SU-DHL-6 (cell line): ENCODE results near the gene STK33.

Source experiments
- H2AFZ ChIP-seq: fragments of 200-600 bp; sonication (generic); 2 replicates; pipeline ENCODE4 v1.6.1; 2014; ENCODE audit warnings: low read depth, mild to moderate bottlenecking, moderate library complexity, mixed read lengths, antibody characterized with exemption, low read length; ENCODE audit not compliant: severe bottlenecking
- H3F3A ChIP-seq: fragments of 200-600 bp; shearing (Covaris generic); 2 replicates; pipeline ENCODE4 v1.6.0; 2016; ENCODE audit warnings: antibody characterized with exemption, mild to moderate bottlenecking; ENCODE audit not compliant: insufficient read depth
- H3K27ac ChIP-seq: fragments of 200-600 bp; sonication (generic); 2 replicates; pipeline ENCODE4 v1.5.1; 2016; ENCODE audit warnings: low read depth, mild to moderate bottlenecking, low read length, moderate library complexity, mixed read lengths
- H3K27me3 ChIP-seq: fragments of 200-600 bp; sonication (generic), shearing (Covaris generic); 2 replicates; pipeline ENCODE4 v1.6.0; 2014; ENCODE audit warnings: mild to moderate bottlenecking, low read length
- H3K36me3 ChIP-seq: fragments of 200-600 bp; sonication (generic); 2 replicates; pipeline ENCODE4 v1.6.1; 2014; ENCODE audit warnings: mild to moderate bottlenecking, low read length, mixed read lengths
- H3K4me2 ChIP-seq: fragments of 300-600, 200-600 bp; shearing (Covaris generic), sonication (generic); 2 replicates; pipeline ENCODE4 v1.6.0; 2014; ENCODE audit warnings: low read length, low read depth, mild to moderate bottlenecking; ENCODE audit not compliant: poor library complexity, severe bottlenecking
- H3K4me3 ChIP-seq: fragments of 200-600 bp; sonication (generic); 2 replicates; pipeline ENCODE4 v1.5.1; 2014; ENCODE audit warnings: antibody characterized with exemption, low read length, mild to moderate bottlenecking, mixed read lengths; ENCODE audit not compliant: insufficient read depth, poor library complexity, severe bottlenecking
- H3K79me2 ChIP-seq: fragments of 200-600 bp; sonication (generic); 2 replicates; pipeline ENCODE4 v1.6.1; 2014; ENCODE audit warnings: mild to moderate bottlenecking, low read length, moderate library complexity; ENCODE audit not compliant: insufficient read depth
- H3K9ac ChIP-seq: fragments of 200-600 bp; sonication (generic); 2 replicates; pipeline ENCODE4 v1.7.0; 2014; ENCODE audit warnings: mild to moderate bottlenecking, low read length
- H3K9me2 ChIP-seq: fragments of 200-600 bp; sonication (generic); replicated peaks from 2 replicates; pipeline ENCODE4 v1.6.1; 2014; ENCODE audit warnings: low read length; ENCODE audit not compliant: insufficient read depth
- H3K9me3 ChIP-seq: fragments of 200-600 bp; sonication (generic); 2 replicates; pipeline ENCODE4 v1.6.1; 2014; ENCODE audit warnings: low read length, mixed read lengths; ENCODE audit not compliant: insufficient read depth
- H4K20me1 ChIP-seq: fragments of 200-600 bp; sonication (generic); 2 replicates; pipeline ENCODE4 v1.6.1; 2014; ENCODE audit warnings: low read depth, mild to moderate bottlenecking, antibody characterized with exemption, low read length, moderate library complexity, mixed read lengths
- CTCF ChIP-seq: fragments of 200-600 bp; sonication (generic); IDR thresholded peaks from one replicate; pipeline ENCODE4 v1.5.1; 2017; ENCODE audit warnings: antibody characterized with exemption, mild to moderate bottlenecking, low read length, moderate library complexity; ENCODE audit not compliant: insufficient read depth, poor library complexity, severe bottlenecking
- EZH2phosphoT487 ChIP-seq: fragments of 200-600 bp; sonication (generic), shearing (Covaris generic); conservative IDR thresholded peaks from 2 replicates; pipeline ENCODE4 v1.6.1; 2018; ENCODE audit warnings: mild to moderate bottlenecking, antibody characterized with exemption, low read length, moderate library complexity, mixed read lengths

STK33 gene

GRCh38 chr11:8363921-8364320 is 230.1 kb downstream of the STK33 start:
- Histone ChIP-seq H3K27me3 (no peaks in the 10 kb centered on the region), H3K79me2 (no peaks in the 10 kb centered on the region)

GRCh38 chr11:8362899-8363298 is 231.1 kb downstream of the STK33 start:
- Histone ChIP-seq H3K79me2 (no peaks in the 10 kb centered on the region), H3K9me3 (no peaks in the 10 kb centered on the region), H3K4me2 (no peak overlapping the region), H3K27me3 (no peaks in the 10 kb centered on the region), H3K27ac (no peak overlapping the region), H3K9me2 (no peaks in the 10 kb centered on the region), H3K9ac (no peak overlapping the region), H2AFZ (no peak overlapping the region), H3F3A (no peaks in the 10 kb centered on the region), H3K36me3 (no peaks in the 10 kb centered on the region), H3K4me3 (no peak overlapping the region), H4K20me1 (no peaks in the 10 kb centered on the region)
- TF ChIP-seq EZH2phosphoT487: no peak
- no peak for TF ChIP-seq CTCF

More at GRCh38 chr11:8363921-8364320, 230.1 kb downstream of the STK33 start:
- no peaks in the 10 kb centered on the region for H4K20me1 ChIP-seq
- no peaks in the 10 kb centered on the region for H3F3A ChIP-seq
- no peak overlapping the region for H3K4me2 ChIP-seq
- no peaks in the 10 kb centered on the region for H3K9me3 ChIP-seq
- no peaks in the 10 kb centered on the region for H3K36me3 ChIP-seq
- H3K27ac ChIP-seq: no peak overlapping the region
- no peak overlapping the region for H2AFZ ChIP-seq
- no peak overlapping the region for H3K4me3 ChIP-seq
- no peaks in the 10 kb centered on the region for H3K9me2 ChIP-seq
- no peak overlapping the region for H3K9ac ChIP-seq
- TF ChIP-seq CTCF (no peak), EZH2phosphoT487 (no peak)

- Histone ChIP-seq H3F3A (no peaks in the 10 kb centered on the region), H4K20me1 (no peaks in the 10 kb centered on the region), H3K36me3 (no peaks in the 10 kb centered on the region), H2AFZ (no peak overlapping the region), H3K9me2 (no peaks in the 10 kb centered on the region), H3K9ac (no peak overlapping the region), H3K27me3 (no peaks in the 10 kb centered on the region), H3K9me3 (no peaks in the 10 kb centered on the region), H3K79me2 (no peaks in the 10 kb centered on the region), H3K27ac (no peak overlapping the region), H3K4me3 (no peak overlapping the region), H3K4me2 (no peak overlapping the region)
- no peak for TF ChIP-seq EZH2phosphoT487
- TF ChIP-seq CTCF: no peak
Observed at GRCh38 chr11:8362491-8362890, 231.5 kb downstream of the STK33 start.

- no peaks in the 10 kb centered on the region for H3F3A ChIP-seq
- no peak overlapping the region for H2AFZ ChIP-seq
- no peak overlapping the region for H3K27ac ChIP-seq
- no peak overlapping the region for H3K4me2 ChIP-seq
- no peaks in the 10 kb centered on the region for H4K20me1 ChIP-seq
- no peaks in the 10 kb centered on the region for H3K27me3 ChIP-seq
- H3K79me2 ChIP-seq: no peaks in the 10 kb centered on the region
- H3K4me3 ChIP-seq: no peak overlapping the region
- H3K36me3 ChIP-seq: no peaks in the 10 kb centered on the region
- no peak for TF ChIP-seq EZH2phosphoT487
- no peak for TF ChIP-seq CTCF
- H3K9me2 ChIP-seq: no peaks in the 10 kb centered on the region
- H3K9me3 ChIP-seq: no peaks in the 10 kb centered on the region
- no peak overlapping the region for H3K9ac ChIP-seq
Observed at GRCh38 chr11:8361664-8362210, 232.3 kb downstream of the STK33 start.
